KMS-11 (cell line): Measurements from ENCODE around the gene SLC9B1.

ENCODE experiments used
- H2AFZ ChIP-seq: fragments of 200-600 bp; sonication (generic); 2 replicates; pipeline ENCODE4 v1.6.1; 2016; ENCODE audit warnings: antibody characterized with exemption, mixed run types, low read depth
- H3K27ac ChIP-seq: fragments of 200-600 bp; sonication (generic); 2 replicates; pipeline ENCODE4 v1.6.1; 2016; ENCODE audit warnings: mild to moderate bottlenecking, mixed run types
- H3K27me3 ChIP-seq: fragments of 200-600 bp; sonication (generic); 2 replicates; pipeline ENCODE4 v1.6.1; 2017; ENCODE audit warnings: mild to moderate bottlenecking, low read depth, mixed run types, moderate library complexity; ENCODE audit not compliant: insufficient read depth
- H3K36me3 ChIP-seq: fragments of 200-600 bp; sonication (generic); 2 replicates; pipeline ENCODE4 v1.6.1; 2017; ENCODE audit warnings: mild to moderate bottlenecking, mixed run types; ENCODE audit not compliant: insufficient read depth
- H3K4me1 ChIP-seq: fragments of 200-600 bp; sonication (generic); 2 replicates; pipeline ENCODE4 v1.6.1; 2016; ENCODE audit warnings: mild to moderate bottlenecking, low read depth, mixed run types; ENCODE audit not compliant: poor library complexity, severe bottlenecking
- H3K4me2 ChIP-seq: fragments of 200-600 bp; sonication (generic); 2 replicates; pipeline ENCODE4 v1.7.0; 2016; ENCODE audit warnings: mild to moderate bottlenecking, mixed run types
- H3K4me3 ChIP-seq: fragments of 200-600 bp; sonication (generic); IDR thresholded peaks from 2 replicates; pipeline ENCODE4 v1.6.1; 2017; ENCODE audit warnings: low read depth, low read length, mixed read lengths; ENCODE audit not compliant: insufficient read depth
- H3K79me2 ChIP-seq: fragments of 200-600 bp; sonication (generic); 2 replicates; pipeline ENCODE4 v1.6.1; 2016; ENCODE audit warnings: low read depth, mixed run types; ENCODE audit not compliant: insufficient read depth
- H3K9ac ChIP-seq: fragments of 200-600 bp; sonication (generic); 2 replicates; pipeline ENCODE4 v1.6.1; 2016; ENCODE audit warnings: mild to moderate bottlenecking, mixed run types
- H4K20me1 ChIP-seq: fragments of 200-600 bp; sonication (generic); 2 replicates; pipeline ENCODE4 v1.6.1; 2016; ENCODE audit warnings: mild to moderate bottlenecking, mixed run types; ENCODE audit not compliant: insufficient read depth
- TF ChIP-seq, protein P1 (sequence below): fragments of 200-600 bp; sonication (generic); conservative IDR thresholded peaks from 2 replicates; pipeline ENCODE4 v1.6.1; 2017; ENCODE audit warnings: low read depth, mild to moderate bottlenecking, antibody characterized with exemption, low read length, moderate library complexity, mixed read lengths

SLC9B1 gene

DNA sequence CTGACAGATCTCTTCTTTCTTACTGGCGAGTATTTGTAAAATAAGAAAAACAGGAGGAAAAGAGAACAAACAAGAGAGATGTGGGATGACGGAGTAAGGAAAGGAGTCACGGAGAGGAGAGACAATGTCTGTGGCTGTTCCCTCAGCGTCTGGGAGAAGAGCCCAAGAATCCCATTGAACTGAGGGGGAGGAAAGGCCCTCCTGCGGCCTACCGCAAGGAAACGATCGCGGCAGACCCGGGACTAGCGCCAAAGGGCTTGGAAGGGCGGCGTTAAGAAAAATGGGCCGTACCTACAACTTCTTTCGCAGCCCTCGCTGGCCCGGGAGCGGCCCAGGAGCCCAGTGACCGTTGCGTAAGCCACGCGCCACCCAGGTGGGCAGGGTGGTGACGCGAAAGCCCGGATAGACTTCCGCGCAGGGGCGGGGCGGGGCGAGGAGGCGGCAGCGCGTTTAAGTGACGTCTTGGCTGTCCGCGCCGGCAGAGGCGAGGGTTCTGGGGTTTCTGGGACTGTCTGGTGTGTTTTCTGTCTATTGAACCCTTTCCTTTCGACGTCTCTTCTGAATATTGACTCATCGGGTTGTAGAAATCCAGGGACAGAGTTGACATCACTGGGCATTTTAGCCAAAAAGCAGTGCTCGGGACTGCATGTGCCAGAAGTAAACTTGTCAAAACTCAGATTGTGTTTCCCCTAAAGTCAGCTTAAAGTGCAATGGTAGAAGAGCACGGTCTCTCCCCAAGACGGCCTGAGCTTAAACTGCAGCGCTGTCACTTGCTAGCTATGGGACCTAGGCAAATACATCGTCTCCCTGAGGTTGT lies at the start of gene SLC9B1:
Gene SLC9B1, minus strand, starts transcription at position 398 of the 817 bp plus-strand sequence. CDS start 27,994 bp downstream, outside the sequence.
- peak within 1 kb of the TSS; percentile 66 for H3K27ac ChIP-seq
- TF ChIP-seq, protein P1, sequence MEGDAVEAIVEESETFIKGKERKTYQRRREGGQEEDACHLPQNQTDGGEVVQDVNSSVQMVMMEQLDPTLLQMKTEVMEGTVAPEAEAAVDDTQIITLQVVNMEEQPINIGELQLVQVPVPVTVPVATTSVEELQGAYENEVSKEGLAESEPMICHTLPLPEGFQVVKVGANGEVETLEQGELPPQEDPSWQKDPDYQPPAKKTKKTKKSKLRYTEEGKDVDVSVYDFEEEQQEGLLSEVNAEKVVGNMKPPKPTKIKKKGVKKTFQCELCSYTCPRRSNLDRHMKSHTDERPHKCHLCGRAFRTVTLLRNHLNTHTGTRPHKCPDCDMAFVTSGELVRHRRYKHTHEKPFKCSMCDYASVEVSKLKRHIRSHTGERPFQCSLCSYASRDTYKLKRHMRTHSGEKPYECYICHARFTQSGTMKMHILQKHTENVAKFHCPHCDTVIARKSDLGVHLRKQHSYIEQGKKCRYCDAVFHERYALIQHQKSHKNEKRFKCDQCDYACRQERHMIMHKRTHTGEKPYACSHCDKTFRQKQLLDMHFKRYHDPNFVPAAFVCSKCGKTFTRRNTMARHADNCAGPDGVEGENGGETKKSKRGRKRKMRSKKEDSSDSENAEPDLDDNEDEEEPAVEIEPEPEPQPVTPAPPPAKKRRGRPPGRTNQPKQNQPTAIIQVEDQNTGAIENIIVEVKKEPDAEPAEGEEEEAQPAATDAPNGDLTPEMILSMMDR = no peak
- no peaks in the 10 kb centered on the region for H3K36me3 ChIP-seq
- no peaks in the 10 kb centered on the region for H3K27me3 ChIP-seq
- H3K4me3 ChIP-seq = no peak within 1 kb of the TSS
- H2AFZ ChIP-seq = peak within 1 kb of the TSS; percentile 98
- peaks cover 21% of the 10 kb centered on the region for H3K4me1 ChIP-seq
- peak within 1 kb of the TSS; percentile 81 for H3K9ac ChIP-seq
- no peaks in the 10 kb centered on the region for H4K20me1 ChIP-seq
- no peaks in the 10 kb centered on the region for H3K79me2 ChIP-seq
- H3K4me2 ChIP-seq = peak within 1 kb of the TSS; percentile 81

DNA sequence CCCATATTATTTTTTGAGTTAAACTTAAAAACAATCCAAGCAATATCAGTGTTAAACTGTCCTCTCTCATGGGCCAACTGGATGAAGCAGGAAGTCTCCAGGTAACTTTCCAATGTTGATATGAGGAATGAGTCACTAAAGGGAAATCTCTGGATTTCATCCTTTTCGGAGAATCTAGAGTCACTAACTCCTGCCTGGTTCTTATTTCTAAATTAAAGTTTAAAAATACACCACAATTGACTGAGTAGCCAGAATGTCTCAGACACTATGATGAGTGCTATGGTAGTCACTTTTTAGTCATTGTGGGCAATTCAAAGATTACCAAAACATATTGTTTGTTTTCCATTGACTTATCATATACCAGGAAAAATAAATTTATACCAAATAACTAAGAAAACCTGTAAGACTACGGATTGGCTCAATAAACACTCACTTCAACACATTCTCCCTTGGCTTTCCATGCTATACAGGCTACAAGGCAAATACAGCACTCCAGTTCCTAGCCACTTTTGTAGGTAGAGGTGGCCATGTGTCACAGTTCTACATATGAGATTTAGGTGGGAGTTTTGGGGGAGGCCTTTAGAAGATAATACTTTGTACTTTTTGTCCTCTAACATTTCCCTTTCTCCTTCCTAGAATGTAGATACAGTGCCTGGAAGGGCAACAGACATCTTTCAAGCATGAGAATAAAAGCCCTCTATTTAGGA lies 48.5 kb upstream of the SLC9B1 start:
- no peak overlapping the region for H3K4me2 ChIP-seq
- TF ChIP-seq, protein P1 = no peak

GRCh38 chr4:103060453-103061148 lies 41.1 kb upstream of the SLC9B1 start:
- H3K4me2 ChIP-seq = no peak overlapping the region
- H3K79me2 ChIP-seq = no peaks in the 10 kb centered on the region
- no peaks in the 10 kb centered on the region for H3K27me3 ChIP-seq
- H3K9ac ChIP-seq = no peak overlapping the region
- no peaks in the 10 kb centered on the region for H4K20me1 ChIP-seq
- TF ChIP-seq, protein P1 = no peak
- H3K4me1 ChIP-seq = no peaks in the 10 kb centered on the region
- no peak overlapping the region for H3K4me3 ChIP-seq
- H2AFZ ChIP-seq = no peak overlapping the region
- H3K27ac ChIP-seq = no peak overlapping the region
- no peaks in the 10 kb centered on the region for H3K36me3 ChIP-seq

More for the DNA sequence above, 48.5 kb upstream of the SLC9B1 start:
- Histone ChIP-seq H3K79me2 (peaks cover 27% of the 10 kb centered on the region; the same call in 1 of the 2 replicates), H3K4me3 (no peak overlapping the region), H3K36me3 (no peaks in the 10 kb centered on the region), H3K27ac (no peak overlapping the region), H4K20me1 (no peaks in the 10 kb centered on the region), H2AFZ (no peak overlapping the region), H3K9ac (no peak overlapping the region), H3K27me3 (no peaks in the 10 kb centered on the region), H3K4me1 (no peaks in the 10 kb centered on the region)

- H3K79me2 ChIP-seq = no peaks in the 10 kb centered on the region
- H3K27me3 ChIP-seq = no peaks in the 10 kb centered on the region
- no peak overlapping the region for H2AFZ ChIP-seq
- no peaks in the 10 kb centered on the region for H3K36me3 ChIP-seq
- H3K4me1 ChIP-seq = no peaks in the 10 kb centered on the region
- no peak overlapping the region for H3K4me2 ChIP-seq
- TF ChIP-seq, protein P1 = no peak
- no peaks in the 10 kb centered on the region for H4K20me1 ChIP-seq
- H3K27ac ChIP-seq = no peak overlapping the region
- no peak overlapping the region for H3K4me3 ChIP-seq
- no peak overlapping the region for H3K9ac ChIP-seq
Measured at GRCh38 chr4:103054030-103054429, 34.5 kb upstream of the SLC9B1 start.
